Ureter (tissue), 1 donor: ENCODE results near the gene ARL2. TPM values are rescaled to one million over a fixed set of nuclear protein-coding genes. Genes with fewer than 3 reads are reported as not detected.

Source experiments
- DNase-seq: peaks from one replicate; pipeline ENCODE4 v3.0.0-alpha.2; 2020; ENCODE audit warnings: low spot score
- total RNA-seq: library from RNA; stranded (reverse); gene quantifications from one replicate; pipeline ENCODE4 v1.2.4, GENCODE V29; 2023
- donor health status: DM: yes; HTN: yes; CAD: no.

The ARL2 gene
- total RNA-seq, 1 donor from 2014 or later, result 78.1 TPM

GRCh38 chr11:65047581-65048422, 33.8 kb downstream of the ARL2 start:
- no peak for DNase-seq

GRCh38 chr11:65051398-65051858, 37.5 kb downstream of the ARL2 start:
- DNase-seq, result no peak

DNA sequence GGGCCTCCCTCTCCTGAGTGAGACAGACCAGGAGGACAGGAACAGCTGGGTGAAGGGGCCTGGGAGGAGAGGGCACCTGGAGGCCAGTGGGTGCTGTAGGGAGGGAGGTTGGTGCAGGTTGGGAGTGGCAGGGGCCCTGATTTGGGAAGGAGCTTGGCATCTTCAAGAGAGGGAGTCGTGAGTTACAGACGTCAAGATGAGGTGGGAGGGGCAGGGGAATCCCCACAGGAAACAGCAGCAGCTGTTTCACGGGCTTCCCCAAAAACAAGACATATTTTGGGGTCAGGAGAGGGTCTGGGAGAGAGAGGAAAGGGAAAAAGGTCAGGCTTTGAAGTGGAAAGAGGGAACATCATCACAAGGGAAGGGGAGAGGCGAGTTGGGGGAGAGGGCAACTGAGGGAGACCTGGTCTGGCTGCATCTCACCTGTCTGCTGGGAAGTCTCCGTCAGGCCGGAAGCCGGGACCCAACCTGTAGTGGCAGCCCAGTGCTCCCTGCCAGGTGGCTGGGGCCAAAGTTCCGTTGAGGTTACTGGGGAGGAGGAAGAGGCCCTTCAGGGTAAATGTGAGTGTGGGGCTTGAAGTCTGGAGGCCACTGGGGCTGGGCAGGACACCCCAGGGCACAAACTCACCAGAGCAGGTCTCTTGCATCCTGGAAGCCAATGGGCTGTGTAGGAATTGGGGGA, 40.0 kb downstream of the ARL2 start:
- DNase-seq, result no peak

DNA sequence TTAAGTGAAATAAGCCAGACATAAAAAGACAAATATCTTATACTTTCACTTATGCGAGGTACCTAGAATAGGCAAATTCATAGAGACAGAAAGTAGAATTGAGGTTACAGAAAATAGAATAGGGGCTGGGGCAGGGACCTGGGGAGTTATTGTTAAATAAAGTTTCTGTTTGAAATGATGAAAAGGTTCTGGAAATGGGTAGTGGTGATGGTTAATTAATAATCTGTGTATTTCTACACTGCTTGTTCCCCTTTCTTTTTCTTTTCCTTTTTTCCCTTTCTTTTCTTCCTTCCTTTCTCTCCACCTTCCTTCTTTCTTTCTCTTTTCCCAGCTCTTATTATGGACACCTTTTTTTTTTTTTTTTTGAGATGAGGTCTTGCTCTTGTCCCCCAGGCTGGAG, 41.6 kb downstream of the ARL2 start:
- no peak for DNase-seq

DNA sequence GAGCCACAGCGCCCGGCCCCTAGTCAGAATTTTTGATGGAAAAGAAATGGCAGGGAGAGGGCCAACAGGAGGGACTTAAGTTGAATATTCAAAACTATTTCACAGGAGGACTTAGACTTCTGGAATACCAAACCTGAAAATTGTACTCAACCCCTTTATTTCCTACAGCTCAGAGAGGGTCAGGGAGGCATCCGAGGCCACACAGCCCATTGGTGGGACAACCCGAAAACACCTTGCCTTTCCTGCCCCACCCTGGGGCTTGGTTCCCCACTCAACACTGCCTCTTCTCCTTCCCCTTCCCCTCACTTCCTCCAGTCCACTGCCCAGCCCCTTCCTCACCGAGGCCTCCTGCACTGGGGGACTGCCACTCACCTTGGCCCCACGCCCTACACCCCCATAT, 43.0 kb downstream of the ARL2 start:
- no peak for DNase-seq

GRCh38 chr11:65057526-65057925, 43.6 kb downstream of the ARL2 start:
- DNase-seq, result no peak

GRCh38 chr11:65058012-65058411, 44.1 kb downstream of the ARL2 start:
- no peak for DNase-seq

DNA sequence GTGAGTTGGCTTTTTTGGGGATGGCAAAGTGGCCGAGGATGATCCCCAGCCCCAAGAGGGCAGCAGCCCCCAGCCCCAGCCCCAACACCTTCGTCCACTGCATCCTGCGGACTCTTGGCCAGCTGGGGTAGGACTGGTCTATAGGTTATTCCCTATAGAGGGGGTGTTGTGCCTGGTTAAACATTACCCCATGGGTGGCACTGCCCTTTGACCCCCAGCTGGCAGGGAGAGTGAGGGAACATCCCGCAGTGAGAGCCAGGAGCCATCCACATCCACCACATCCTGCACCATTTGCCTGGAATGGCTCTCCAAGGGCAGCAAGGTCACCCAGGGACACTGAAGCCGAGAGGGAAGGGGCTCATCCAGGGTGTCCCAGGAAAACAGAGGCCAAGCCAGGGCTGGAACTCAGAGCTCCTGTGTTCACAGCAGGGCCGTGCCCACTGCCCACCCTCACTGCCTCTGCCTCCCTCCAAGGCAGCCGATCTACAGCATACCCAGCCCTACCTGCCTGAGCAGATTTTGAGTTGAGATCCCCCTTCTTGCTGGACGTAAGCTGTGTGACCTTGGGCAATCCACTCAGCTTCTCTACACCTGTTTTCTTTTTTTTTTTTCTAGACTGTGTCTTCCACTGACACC, 44.6 kb downstream of the ARL2 start, which contains the start of gene NAALADL1:
TSS of gene NAALADL1 (minus strand) at position 135 of the 636 bp plus-strand sequence. CDS start at position 103, 32 bp downstream.
- DNase-seq, result no peak

DNA sequence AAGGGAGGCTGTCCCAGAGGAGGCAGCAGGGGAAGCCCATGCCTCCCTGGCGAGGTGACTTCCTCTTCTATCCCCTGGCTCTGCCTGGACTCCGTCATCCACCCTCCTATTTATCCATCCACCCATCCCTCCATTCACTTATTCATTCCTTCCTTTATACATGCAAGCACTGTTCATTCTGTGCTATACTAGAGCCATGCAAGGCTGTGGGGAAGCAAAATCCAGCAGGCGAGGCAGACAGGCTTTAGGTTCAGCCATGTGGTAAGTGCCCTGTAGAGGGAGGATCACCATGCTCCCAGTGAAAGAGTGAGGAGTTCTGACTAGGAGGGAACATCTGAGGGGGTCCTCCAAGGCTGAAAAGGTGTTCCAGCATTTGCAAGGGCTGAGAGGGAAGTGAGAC, 45.6 kb downstream of the ARL2 start:
- DNase-seq, result no peak

- DNase-seq, result no peak
Observed at GRCh38 chr11:65059959-65060824, 46.2 kb downstream of the ARL2 start.

DNA sequence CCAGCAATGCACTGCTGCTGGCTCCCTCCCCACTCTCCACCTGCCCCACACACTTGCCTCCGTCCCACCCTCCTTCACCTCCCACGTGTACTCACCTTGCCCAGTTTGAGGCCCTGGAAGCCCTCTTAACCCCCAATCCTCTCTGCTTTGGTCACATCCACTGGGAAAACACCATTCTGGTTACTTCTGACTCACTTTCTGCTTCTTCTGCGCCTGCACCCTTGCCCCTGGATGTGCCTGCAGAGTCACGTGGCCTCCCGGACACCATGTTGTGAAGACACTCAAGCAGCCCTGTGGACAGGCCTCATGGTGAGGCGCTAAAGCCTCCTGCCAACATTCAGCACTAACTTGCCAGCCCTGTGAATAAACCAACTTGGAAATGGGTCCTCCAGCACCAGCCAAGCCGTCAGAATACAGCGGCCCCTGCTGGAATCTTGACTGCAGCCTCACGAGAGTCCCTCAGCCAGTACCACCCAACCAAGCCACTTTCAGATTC, 47.0 kb downstream of the ARL2 start:
- no peak for DNase-seq

GRCh38 chr11:65063532-65063931, 49.6 kb downstream of the ARL2 start:
- no peak for DNase-seq

DNA sequence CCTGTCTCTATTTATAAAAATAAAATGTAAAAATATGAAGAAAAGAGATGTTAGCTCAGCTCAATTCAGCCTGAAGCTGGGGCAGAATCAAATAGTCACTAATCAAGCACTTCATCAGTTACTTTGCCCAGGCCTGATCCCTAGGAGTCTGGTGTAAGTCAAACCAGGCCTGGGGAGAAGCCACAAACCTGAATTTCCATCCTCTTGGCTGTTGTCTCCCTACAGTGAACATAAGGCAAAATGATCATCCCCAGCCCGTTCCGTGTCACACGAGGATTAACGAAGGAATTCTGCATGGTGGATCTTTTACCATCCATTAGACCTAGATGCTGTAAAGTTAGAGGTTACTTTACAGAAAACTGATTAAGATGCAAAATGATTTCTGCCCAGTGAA, 50.9 kb downstream of the ARL2 start:
- DNase-seq, result no peak

DNA sequence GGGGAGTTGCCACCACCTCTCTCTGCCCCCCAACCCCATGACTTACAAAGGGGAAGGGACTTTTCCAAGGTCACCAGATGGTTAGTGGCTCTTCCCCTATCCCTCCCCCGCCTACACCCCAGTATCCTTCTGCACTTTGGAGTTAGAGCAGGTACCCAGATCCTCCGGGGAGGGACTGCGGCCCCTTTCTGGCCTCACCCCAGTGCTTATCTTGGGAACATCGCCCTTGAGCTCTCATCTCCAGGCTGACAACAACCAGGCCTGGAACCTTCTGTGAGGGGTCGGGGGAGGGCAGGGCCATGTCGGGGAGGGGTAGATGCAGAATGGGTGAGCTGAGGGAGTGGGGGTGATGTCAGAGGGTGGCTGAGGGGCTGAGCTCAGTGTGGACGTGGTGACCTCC, 51.9 kb downstream of the ARL2 start:
- DNase-seq, result no peak

DNA sequence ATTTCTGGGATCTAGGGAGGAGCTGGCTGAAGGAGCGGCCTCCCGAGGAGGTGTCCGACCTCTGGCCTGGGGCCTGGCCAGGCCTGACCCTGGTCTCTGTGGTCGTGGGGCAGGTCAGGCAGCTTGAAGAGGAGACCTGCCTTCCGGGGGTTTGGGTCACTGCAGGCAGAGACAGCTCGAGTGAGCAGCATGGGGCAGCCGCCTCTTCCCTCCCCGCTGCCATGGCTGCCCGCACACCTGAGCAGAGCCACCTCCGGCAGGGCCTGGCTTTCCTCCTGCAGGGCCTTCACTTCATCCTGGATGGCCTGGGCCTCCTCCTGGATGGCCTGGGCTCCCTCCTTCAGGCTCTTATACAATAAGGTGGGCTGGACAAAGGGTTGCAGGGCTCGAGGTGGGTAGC, 52.4 kb downstream of the ARL2 start:
- DNase-seq, result no peak

DNA sequence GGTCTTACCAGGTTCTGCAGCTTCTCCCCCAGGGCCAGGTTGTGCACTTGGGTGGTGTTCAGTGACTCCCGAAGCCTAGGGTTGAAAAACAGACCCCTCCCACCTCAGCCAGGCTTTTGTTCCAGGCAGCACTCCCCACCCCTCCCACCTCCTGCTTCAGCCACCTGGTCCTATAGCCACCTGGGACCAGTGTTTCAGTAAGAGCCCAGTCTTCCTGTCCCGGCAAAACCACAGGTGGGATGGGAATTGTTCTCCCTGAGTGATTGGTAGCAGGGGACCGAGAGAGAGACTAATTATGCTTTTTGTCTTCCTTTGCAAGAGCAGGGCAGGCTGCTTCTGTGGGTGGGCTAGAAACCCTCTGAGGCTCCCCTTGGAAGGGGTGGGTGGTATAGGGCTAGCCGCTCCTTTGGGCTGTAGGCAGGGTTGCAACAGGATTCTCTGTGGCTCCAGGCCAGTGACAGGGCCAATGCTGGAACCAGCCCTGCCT, 52.9 kb downstream of the ARL2 start:
- DNase-seq, result no peak

GRCh38 chr11:65067446-65067845, 53.5 kb downstream of the ARL2 start:
- no peak for DNase-seq

DNA sequence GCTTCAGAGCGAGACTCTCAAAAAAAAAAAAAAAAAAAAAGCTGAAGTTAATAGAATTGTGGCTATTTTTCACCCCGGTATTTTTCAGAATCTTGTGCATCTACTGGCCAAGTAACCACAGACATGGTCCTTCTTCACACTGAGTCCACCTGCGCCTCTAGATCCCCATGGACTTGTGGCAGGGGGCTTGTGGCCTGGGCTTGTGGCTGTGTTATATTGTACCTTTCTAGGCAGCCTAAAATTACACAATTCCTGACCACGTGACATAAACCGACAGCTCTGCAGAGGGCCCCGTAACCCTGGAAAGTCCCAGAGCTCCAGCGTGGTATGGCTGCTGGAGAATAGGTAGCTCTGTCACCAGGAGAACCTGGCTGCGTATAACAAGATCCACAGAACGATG, 55.3 kb downstream of the ARL2 start:
- no peak for DNase-seq
